MM.1S (cell line): ENCODE measurements around the gene MPP1.

ENCODE experiments used
- DNase-seq: peaks from one replicate; pipeline ENCODE4 v3.0.0-alpha.2; 2015
- H2AFZ ChIP-seq: fragments of 300-600 bp; sonication (generic); 2 replicates; pipeline ENCODE4 v1.6.0; 2016; ENCODE audit warnings: antibody characterized with exemption, low read length
- H3F3A ChIP-seq: fragments of 300-600 bp; sonication (generic); 2 replicates; pipeline ENCODE4 v1.6.1; 2016; ENCODE audit warnings: mild to moderate bottlenecking, antibody characterized with exemption, low read length, moderate library complexity, mixed read lengths; ENCODE audit not compliant: insufficient read depth
- H3K27ac ChIP-seq: fragments of 300-600 bp; sonication (generic); 2 replicates; pipeline ENCODE4 v1.5.1; 2016; ENCODE audit warnings: mild to moderate bottlenecking, low read length
- H3K27me3 ChIP-seq: fragments of 300-600 bp; sonication (generic); replicated peaks from 2 replicates; pipeline ENCODE4 v1.6.0; 2016; ENCODE audit warnings: low read length; ENCODE audit not compliant: insufficient read depth
- H3K36me3 ChIP-seq: fragments of 300-600 bp; sonication (generic); replicated peaks from 2 replicates; pipeline ENCODE4 v1.6.1; 2016; ENCODE audit warnings: mild to moderate bottlenecking, low read length, mixed read lengths; ENCODE audit not compliant: insufficient read depth
- H3K4me1 ChIP-seq: fragments of 300-600 bp; sonication (generic); 2 replicates; pipeline ENCODE4 v1.6.1; 2016; ENCODE audit warnings: low read length, mixed read lengths
- H3K4me2 ChIP-seq: fragments of 300-600 bp; sonication (generic); 2 replicates; pipeline ENCODE4 v1.6.0; 2016; ENCODE audit warnings: low read depth, low read length
- H3K4me3 ChIP-seq: fragments of 300-600 bp; sonication (generic); 2 replicates; pipeline ENCODE4 v1.5.1; 2016; ENCODE audit warnings: low read length, mixed read lengths
- H3K79me2 ChIP-seq: fragments of 300-600 bp; sonication (generic); 2 replicates; pipeline ENCODE4 v1.6.1; 2016; ENCODE audit warnings: mixed run types, low read length, mixed read lengths
- H3K9ac ChIP-seq: fragments of 300-600 bp; sonication (generic); 2 replicates; pipeline ENCODE4 v1.6.1; 2016; ENCODE audit warnings: low read length, mixed read lengths
- H3K9me2 ChIP-seq: fragments of 300-600 bp; sonication (generic); replicated peaks from 2 replicates; pipeline ENCODE4 v1.6.1; 2016; ENCODE audit warnings: mild to moderate bottlenecking, low read length, mixed read lengths; ENCODE audit not compliant: insufficient read depth
- H3K9me3 ChIP-seq: fragments of 300-600 bp; sonication (generic); replicated peaks from 2 replicates; pipeline ENCODE4 v1.6.1; 2016; ENCODE audit warnings: mild to moderate bottlenecking, low read length, mixed read lengths; ENCODE audit not compliant: insufficient read depth
- H4K20me1 ChIP-seq: fragments of 300-600 bp; sonication (generic); 2 replicates; pipeline ENCODE4 v1.6.1; 2016; ENCODE audit warnings: mild to moderate bottlenecking, low read length, moderate library complexity, mixed read lengths; ENCODE audit not compliant: insufficient read depth
- EZH2 ChIP-seq: fragments of 300-600 bp; sonication (generic); optimal IDR thresholded peaks from 2 replicates; pipeline ENCODE3; 2017; ENCODE audit warnings: low read depth, mild to moderate bottlenecking, antibody characterized with exemption, low read length, mixed read lengths
- EZH2phosphoT487 ChIP-seq: fragments of 300-600 bp; sonication (generic); IDR thresholded peaks from 2 replicates; pipeline ENCODE4 v1.6.1; 2018; ENCODE audit warnings: antibody characterized with exemption, low read length
- TF ChIP-seq, protein P1 (sequence below): fragments of 300-600 bp; sonication (generic); IDR thresholded peaks from 2 replicates; pipeline ENCODE4 v1.5.1; 2016; ENCODE audit warnings: antibody characterized with exemption, low read length, mixed read lengths

MPP1 gene

DNA sequence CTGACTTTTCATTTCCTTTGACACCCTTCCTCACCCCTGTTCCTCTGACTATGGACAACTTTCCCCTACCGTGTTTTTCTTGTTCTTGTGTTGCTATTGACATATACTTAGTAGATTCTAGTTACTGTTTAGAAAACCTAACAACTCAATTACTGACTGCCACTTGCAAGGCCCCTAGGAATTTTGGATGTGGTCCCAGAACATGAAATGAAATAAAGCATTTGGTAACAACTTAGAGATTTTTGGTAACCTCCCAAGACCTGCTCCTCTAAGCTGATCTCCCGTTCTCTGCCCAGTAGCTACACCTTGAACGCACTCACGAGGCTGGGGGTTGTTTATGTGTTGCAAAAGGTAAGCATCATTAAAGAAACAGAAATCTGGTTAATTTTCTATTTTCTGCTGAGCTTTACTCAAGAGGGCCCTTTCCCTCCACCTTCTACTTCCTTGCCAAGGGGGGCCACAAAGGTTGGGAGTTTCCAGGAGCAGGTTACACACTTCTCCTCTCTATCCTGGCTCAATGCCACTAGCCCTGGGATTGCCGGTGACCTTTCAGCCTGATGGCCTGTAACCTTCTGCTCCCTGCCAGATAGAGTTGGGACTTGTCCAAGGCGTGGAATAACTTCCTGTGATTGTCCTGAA lies 74.9 kb downstream of the MPP1 start:
- no peaks in the 10 kb centered on the region for H3K27me3 ChIP-seq
- H3K79me2 ChIP-seq: no peaks in the 10 kb centered on the region
- no peaks in the 10 kb centered on the region for H3K36me3 ChIP-seq
- no peak overlapping the region for H3K9ac ChIP-seq
- H4K20me1 ChIP-seq: no peaks in the 10 kb centered on the region
- H3K4me3 ChIP-seq: no peak overlapping the region
- H3F3A ChIP-seq: no peaks in the 10 kb centered on the region
- no peak overlapping the region for H3K27ac ChIP-seq
- H2AFZ ChIP-seq: no peak overlapping the region
- H3K4me2 ChIP-seq: no peak overlapping the region
- no peak for DNase-seq
- H3K9me3 ChIP-seq: no peaks in the 10 kb centered on the region
- no peak for TF ChIP-seq EZH2
- TF ChIP-seq, protein P1, sequence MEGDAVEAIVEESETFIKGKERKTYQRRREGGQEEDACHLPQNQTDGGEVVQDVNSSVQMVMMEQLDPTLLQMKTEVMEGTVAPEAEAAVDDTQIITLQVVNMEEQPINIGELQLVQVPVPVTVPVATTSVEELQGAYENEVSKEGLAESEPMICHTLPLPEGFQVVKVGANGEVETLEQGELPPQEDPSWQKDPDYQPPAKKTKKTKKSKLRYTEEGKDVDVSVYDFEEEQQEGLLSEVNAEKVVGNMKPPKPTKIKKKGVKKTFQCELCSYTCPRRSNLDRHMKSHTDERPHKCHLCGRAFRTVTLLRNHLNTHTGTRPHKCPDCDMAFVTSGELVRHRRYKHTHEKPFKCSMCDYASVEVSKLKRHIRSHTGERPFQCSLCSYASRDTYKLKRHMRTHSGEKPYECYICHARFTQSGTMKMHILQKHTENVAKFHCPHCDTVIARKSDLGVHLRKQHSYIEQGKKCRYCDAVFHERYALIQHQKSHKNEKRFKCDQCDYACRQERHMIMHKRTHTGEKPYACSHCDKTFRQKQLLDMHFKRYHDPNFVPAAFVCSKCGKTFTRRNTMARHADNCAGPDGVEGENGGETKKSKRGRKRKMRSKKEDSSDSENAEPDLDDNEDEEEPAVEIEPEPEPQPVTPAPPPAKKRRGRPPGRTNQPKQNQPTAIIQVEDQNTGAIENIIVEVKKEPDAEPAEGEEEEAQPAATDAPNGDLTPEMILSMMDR: no peak
- no peak for TF ChIP-seq EZH2phosphoT487
- no peaks in the 10 kb centered on the region for H3K4me1 ChIP-seq
- H3K9me2 ChIP-seq: no peaks in the 10 kb centered on the region

GRCh38 chrX:154729439-154729838 lies 75.8 kb downstream of the MPP1 start:
- H3K4me1 ChIP-seq: no peaks in the 10 kb centered on the region
- no peaks in the 10 kb centered on the region for H3K79me2 ChIP-seq
- H3K27me3 ChIP-seq: no peaks in the 10 kb centered on the region
- H3K9me2 ChIP-seq: no peaks in the 10 kb centered on the region
- H3F3A ChIP-seq: no peaks in the 10 kb centered on the region
- no peak overlapping the region for H2AFZ ChIP-seq
- no peak overlapping the region for H3K4me3 ChIP-seq
- no peaks in the 10 kb centered on the region for H3K36me3 ChIP-seq
- DNase-seq: no peak
- no peak overlapping the region for H3K4me2 ChIP-seq
- no peak overlapping the region for H3K9ac ChIP-seq
- H3K27ac ChIP-seq: no peak overlapping the region
- H3K9me3 ChIP-seq: no peaks in the 10 kb centered on the region
- no peaks in the 10 kb centered on the region for H4K20me1 ChIP-seq
- TF ChIP-seq EZH2phosphoT487: no peak
- TF ChIP-seq, protein P1: no peak
- TF ChIP-seq EZH2: no peak
